HEK293 (cell line): ENCODE measurements around the gene CD47.

ENCODE experiments used
- CTCF ChIP-seq: fragments of 450-650 bp; formaldehyde crosslinking; IDR thresholded peaks from 2 replicates; pipeline ENCODE4 v1.5.1; 2016; ENCODE audit warnings: missing biosample characterization, missing genetic modification characterization
- MZF1 ChIP-seq: fragments of 450-650 bp; formaldehyde crosslinking; IDR thresholded peaks from 2 replicates; pipeline ENCODE4 v1.5.1; 2017; ENCODE audit warnings: missing biosample characterization, missing genetic modification characterization, borderline replicate concordance
- OSR2 ChIP-seq: fragments of 450-650 bp; formaldehyde crosslinking; IDR thresholded peaks from 2 replicates; pipeline ENCODE4 v1.5.1; 2016; ENCODE audit warnings: missing biosample characterization, missing genetic modification characterization
- PRDM10 ChIP-seq: fragments of 450-650 bp; formaldehyde crosslinking; IDR thresholded peaks from 2 replicates; pipeline ENCODE4 v1.5.1; 2016; ENCODE audit warnings: missing biosample characterization, missing genetic modification characterization
- ZBTB7A ChIP-seq: fragments of 450-650 bp; formaldehyde crosslinking; IDR thresholded peaks from 2 replicates; pipeline ENCODE4 v1.5.1; 2016; ENCODE audit warnings: low read depth, missing biosample characterization, missing genetic modification characterization
- ZNF114 ChIP-seq: fragments of 450-650 bp; formaldehyde crosslinking; IDR thresholded peaks from 2 replicates; pipeline ENCODE4 v1.5.0; 2017; ENCODE audit warnings: missing biosample characterization, missing genetic modification characterization
- ZNF24 ChIP-seq: fragments of 450-650 bp; formaldehyde crosslinking; IDR thresholded peaks from 2 replicates; pipeline ENCODE4 v1.5.1; 2016; ENCODE audit warnings: missing biosample characterization, missing genetic modification characterization
- ZNF274 ChIP-seq, 2 experiments: fragments of 200-500 bp in 1 of 2; fragments of 450-650 bp in 1 of 2; sonication (Bioruptor generic) in 1 of 2; formaldehyde crosslinking in 1 of 2; IDR thresholded peaks; 2 replicates each; pipeline versions ENCODE4 v1.5.1 to v1.6.1; 2014 to 2016; ENCODE audit warnings: borderline replicate concordance in 1 of 2, inconsistent platforms in 1 of 2, low read length in 1 of 2, missing biosample characterization in 1 of 2, missing genetic modification characterization in 1 of 2
- ZNF555 ChIP-seq: fragments of 450-650 bp; formaldehyde crosslinking; conservative IDR thresholded peaks from 2 replicates; pipeline ENCODE4 v1.5.1; 2017; ENCODE audit warnings: missing biosample characterization, mild to moderate bottlenecking, missing genetic modification characterization, inconsistent platforms
- ZNF704 ChIP-seq: fragments of 450-650 bp; formaldehyde crosslinking; IDR thresholded peaks from 2 replicates; pipeline ENCODE4 v1.5.1; 2016; ENCODE audit warnings: missing biosample characterization, missing genetic modification characterization
- ZNF785 ChIP-seq: fragments of 450-650 bp; formaldehyde crosslinking; IDR thresholded peaks from 2 replicates; pipeline ENCODE4 v1.5.1; 2016; ENCODE audit warnings: missing biosample characterization, missing genetic modification characterization
- ZNF791 ChIP-seq: fragments of 450-650 bp; formaldehyde crosslinking; IDR thresholded peaks from 2 replicates; pipeline ENCODE4 v1.5.1; 2016; ENCODE audit warnings: missing biosample characterization, missing genetic modification characterization

GRCh38 chr3:107993771-107994170, 97.1 kb downstream of the CD47 start:
- TF ChIP-seq ZNF791 (tag by site-specific recombination) (no peak), OSR2 (tag by site-specific recombination) (no peak), CTCF (tag by site-specific recombination) (no peak), PRDM10 (tag by site-specific recombination) (no peak), ZBTB7A (no peak), ZNF785 (tag by site-specific recombination) (no peak), ZNF24 (tag by site-specific recombination) (no peak), MZF1 (tag by site-specific recombination) (no peak), ZNF704 (tag by site-specific recombination) (no peak), ZNF274 (IDR thresholded peaks at IDR 0.05; ENCODE audit: low read length) (no peak), ZNF274 (tag by site-specific recombination; IDR thresholded peaks at IDR 0.05; ENCODE audit: borderline replicate concordance) (no peak), ZNF555 (tag by site-specific recombination) (no peak), ZNF114 (tag by site-specific recombination) (no peak)
